ENCODE data around the gene WASF1. TPM values are rescaled to one million over a fixed set of nuclear protein-coding genes. Genes with fewer than 3 reads are reported as not detected.
"Not testable (repeated sequence)": the region's sequence is repeated elsewhere in the genome, so short reads cannot be mapped to it uniquely, and the experiment has no call there.

WASF1 gene
- polyA plus RNA-seq, 3 donors, result 2.2 to 13.5 (median 6.2) TPM

- 68 to 72% (median 69%) methylated on average over 1 of the region's 1 CpG for WGBS, 3 donors
- no peak overlapping the region for H3K27ac ChIP-seq (ENCODE audit: low read depth, low read length)
These were observed 77.6 kb downstream of the WASF1 start for GRCh38 chr6:110101885-110102284.

GRCh38 chr6:110098511-110099116 is 80.9 kb downstream of the WASF1 start:
- no peak overlapping the region for H3K27ac ChIP-seq (ENCODE audit: low read depth, low read length)
- WGBS, 3 donors, result 40 to 82% (median 82%) methylated on average over 7 of the region's 7 CpGs

GRCh38 chr6:110097443-110097842 is 82.0 kb downstream of the WASF1 start:
- 39 to 47% (median 43%) methylated on average over 3 of the region's 3 CpGs for WGBS, 3 donors
- no peak overlapping the region for H3K27ac ChIP-seq (ENCODE audit: low read depth, low read length)

- no peak overlapping the region for H3K27ac ChIP-seq (ENCODE audit: low read depth, low read length)
- WGBS, 3 donors, result 93 to 99% (median 93%) methylated on average over 1 of the region's 1 CpG
These were observed 83.5 kb downstream of the WASF1 start for GRCh38 chr6:110095935-110096334.

GRCh38 chr6:110095101-110095500 is 84.4 kb downstream of the WASF1 start:
- no peak overlapping the region for H3K27ac ChIP-seq (ENCODE audit: low read depth, low read length)
- WGBS, 3 donors, result 54 to 67% (median 56%) methylated on average over 1 of the region's 1 CpG

- WGBS, 3 donors, result 87 to 100% (median 89%) methylated on average over 1 of the region's 1 CpG
- H3K27ac ChIP-seq (ENCODE audit: low read depth, low read length), result no peak overlapping the region
These were observed 85.5 kb downstream of the WASF1 start for GRCh38 chr6:110093981-110094380.

- no peak overlapping the region for H3K27ac ChIP-seq (ENCODE audit: low read depth, low read length)
These were observed 88.6 kb downstream of the WASF1 start for GRCh38 chr6:110090876-110091275.

- H3K27ac ChIP-seq (ENCODE audit: low read depth, low read length), result no peak overlapping the region
These were observed 90.1 kb downstream of the WASF1 start for GRCh38 chr6:110089323-110089722.

GRCh38 chr6:110085285-110085684 is 94.2 kb downstream of the WASF1 start:
- H3K27ac ChIP-seq (ENCODE audit: low read depth, low read length), result no peak overlapping the region
- 94 to 96% (median 95%) methylated on average over 2 of the region's 2 CpGs for WGBS, 3 donors

- H3K27ac ChIP-seq (ENCODE audit: low read depth, low read length), result no peak overlapping the region
- 79 to 81% (median 81%) methylated on average over 1 of the region's 1 CpG for WGBS, 3 donors
These were observed 95.4 kb downstream of the WASF1 start for GRCh38 chr6:110083875-110084585.

GRCh38 chr6:110075406-110075805 is 104.1 kb downstream of the WASF1 start:
- 74 to 90% (median 79%) methylated on average over 1 of the region's 1 CpG for WGBS, 3 donors
- no peak overlapping the region for H3K27ac ChIP-seq (ENCODE audit: low read depth, low read length)

GRCh38 chr6:110073474-110073873 is 106.0 kb downstream of the WASF1 start:
- H3K27ac ChIP-seq (ENCODE audit: low read depth, low read length), result not testable (repeated sequence)

- no peak overlapping the region for H3K27ac ChIP-seq (ENCODE audit: low read depth, low read length)
- 82 to 92% (median 83%) methylated on average over 8 of the region's 8 CpGs for WGBS, 3 donors
These were observed 110.9 kb downstream of the WASF1 start for GRCh38 chr6:110068592-110068967.

GRCh38 chr6:110067837-110068591 is 111.5 kb downstream of the WASF1 start:
- 54 to 76% (median 63%) methylated on average over 6 of the region's 6 CpGs for WGBS, 3 donors
- no peak overlapping the region for H3K27ac ChIP-seq (ENCODE audit: low read depth, low read length)

GRCh38 chr6:110064744-110065524 is 114.5 kb downstream of the WASF1 start:
- no peak overlapping the region for H3K27ac ChIP-seq (ENCODE audit: low read depth, low read length)
- 85 to 90% (median 88%) methylated on average over 5 of the region's 5 CpGs for WGBS, 3 donors

- 69 to 76% (median 75%) methylated on average over 6 of the region's 6 CpGs for WGBS, 3 donors
- H3K27ac ChIP-seq (ENCODE audit: low read depth, low read length), result no peak overlapping the region
These were observed 115.7 kb downstream of the WASF1 start for GRCh38 chr6:110063594-110064263.

GRCh38 chr6:110055387-110055735 is 124.1 kb downstream of the WASF1 start:
- WGBS, 3 donors, result 60 to 66% (median 66%) methylated on average over 3 of the region's 3 CpGs

GRCh38 chr6:110054664-110055386 is 124.6 kb downstream of the WASF1 start:
- 83 to 85% (median 84%) methylated on average over 15 of the region's 15 CpGs for WGBS, 3 donors

More at GRCh38 chr6:110055387-110055735, 124.1 kb downstream of the WASF1 start:
- H3K27ac ChIP-seq (ENCODE audit: low read depth, low read length), result no peak overlapping the region

More at GRCh38 chr6:110054664-110055386, 124.6 kb downstream of the WASF1 start:
- no peak overlapping the region for H3K27ac ChIP-seq (ENCODE audit: low read depth, low read length)
